OCI-LY7 (cell line): ENCODE data around the gene FOXG1. TPM values are rescaled to one million over a fixed set of nuclear protein-coding genes. Genes with fewer than 3 reads are reported as not detected.
A peak's percentile ranks its signal among the peaks of the same experiment; 100 is the strongest.

Experiments
- BruUV-seq: library from RNA; stranded (reverse); fragments of 400-500 nt; replicated peaks from 2 replicates; lab custom pipeline; 2021; lab: Mats Ljungman, UMichigan
- CTCF ChIA-PET: fragments of 300-600 bp; sonication (Branson Sonifier 250); formaldehyde crosslinking; loops from one replicate; lab custom pipeline; 2022; ENCODE audit warnings: antibody characterized with exemption; ENCODE audit not compliant: unreplicated experiment; lab: Charles Lee
- POLR2A ChIA-PET: fragments of 300-600 bp; sonication (Branson Sonifier 250); formaldehyde crosslinking; loops from one replicate; lab custom pipeline; 2022; ENCODE audit warnings: antibody characterized with exemption; lab: Charles Lee
- DNase-seq: peaks from one replicate; pipeline ENCODE4 v3.0.0-alpha.2; 2015; ENCODE audit warnings: low spot score
- H2AFZ ChIP-seq: fragments of 200-600 bp; sonication (generic), shearing (Covaris generic); 2 replicates; pipeline ENCODE4 v1.6.1; 2014; ENCODE audit warnings: mild to moderate bottlenecking, antibody characterized with exemption, low read length, moderate library complexity
- H3K27ac ChIP-seq: fragments of 200-600 bp; sonication (generic); 2 replicates; pipeline ENCODE4 v1.5.1; 2014; ENCODE audit warnings: mixed run types, low read depth, mild to moderate bottlenecking, moderate library complexity, low read length, inconsistent platforms; ENCODE audit not compliant: poor library complexity, severe bottlenecking
- H3K36me3 ChIP-seq: fragments of 200-600 bp; sonication (generic); 2 replicates; pipeline ENCODE4 v1.6.1; 2014; ENCODE audit warnings: mild to moderate bottlenecking, antibody characterized with exemption, low read length, moderate library complexity, mixed read lengths; ENCODE audit not compliant: insufficient read depth
- H3K4me1 ChIP-seq: fragments of 200-600 bp; sonication (generic); 2 replicates; pipeline ENCODE4 v1.5.1; 2014; ENCODE audit warnings: mild to moderate bottlenecking, low read length; ENCODE audit not compliant: insufficient read depth, poor library complexity, severe bottlenecking
- H3K4me2 ChIP-seq: fragments of 200-600 bp; sonication (generic); 2 replicates; pipeline ENCODE4 v1.6.1; 2014; ENCODE audit warnings: mild to moderate bottlenecking, low read length
- H3K4me3 ChIP-seq: fragments of 200-600 bp; sonication (generic); 2 replicates; pipeline ENCODE4 v1.5.1; 2014; ENCODE audit warnings: mild to moderate bottlenecking, low read depth, low read length; ENCODE audit not compliant: poor library complexity, severe bottlenecking
- H3K79me2 ChIP-seq: fragments of 200-600 bp; sonication (generic); 2 replicates; pipeline ENCODE4 v1.6.1; 2016; ENCODE audit warnings: low read depth, mild to moderate bottlenecking, low read length, moderate library complexity, mixed read lengths; ENCODE audit not compliant: insufficient read depth
- H3K9me2 ChIP-seq: fragments of 200-600 bp; sonication (generic); 2 replicates; pipeline ENCODE4 v1.6.1; 2016; ENCODE audit warnings: mild to moderate bottlenecking, low read length, mixed read lengths; ENCODE audit not compliant: insufficient read depth
- H3K9me3 ChIP-seq: fragments of 200-600 bp; sonication (generic); 2 replicates; pipeline ENCODE4 v1.6.1; 2014; ENCODE audit warnings: mild to moderate bottlenecking, mixed run types, low read length, mixed read lengths
- H4K20me1 ChIP-seq: fragments of 200-600 bp; sonication (generic); 2 replicates; pipeline ENCODE4 v1.6.1; 2014; ENCODE audit warnings: mild to moderate bottlenecking, antibody characterized with exemption, low read length, moderate library complexity, mixed read lengths; ENCODE audit not compliant: insufficient read depth
- EZH2phosphoT487 ChIP-seq: fragments of 200-600 bp; sonication (generic); IDR thresholded peaks from 2 replicates; pipeline ENCODE4 v1.6.1; 2018; ENCODE audit warnings: low read depth, borderline replicate concordance, mild to moderate bottlenecking, mixed run types, antibody characterized with exemption, low read length, moderate library complexity, mixed read lengths
- intact Hi-C: fragments of 100-400 bp; cut with micrococcal nuclease; formaldehyde crosslinking; loops from one replicate; pipeline ENCODE4 v1.10.0; 2022; ENCODE audit not compliant: unreplicated experiment
- total RNA-seq, 2 experiments: library from RNA; depleted of rRNA in 1 of 2; stranded (reverse); fragments of >200 nt in 1 of 2; shearing (Covaris generic) in 1 of 2; gene quantifications; 2 replicates each; pipeline ENCODE4 v1.2.3, GENCODE V29; 2014 to 2022
- TF ChIP-seq, protein P1 (sequence below): fragments of 200-600 bp; sonication (generic); conservative IDR thresholded peaks from 2 replicates; pipeline ENCODE4 v1.5.1; 2014; ENCODE audit warnings: mild to moderate bottlenecking, antibody characterized with exemption, low read length, moderate library complexity, mixed read lengths

Gene FOXG1
- total RNA-seq, 2 experiments from 2014 or later = not detected

GRCh38 chr14:28746247-28746646, 20.3 kb upstream of the FOXG1 start:
- no peaks in the 10 kb centered on the region for H3K4me1 ChIP-seq
- no peaks in the 10 kb centered on the region for H3K36me3 ChIP-seq
- TF ChIP-seq, protein P1, sequence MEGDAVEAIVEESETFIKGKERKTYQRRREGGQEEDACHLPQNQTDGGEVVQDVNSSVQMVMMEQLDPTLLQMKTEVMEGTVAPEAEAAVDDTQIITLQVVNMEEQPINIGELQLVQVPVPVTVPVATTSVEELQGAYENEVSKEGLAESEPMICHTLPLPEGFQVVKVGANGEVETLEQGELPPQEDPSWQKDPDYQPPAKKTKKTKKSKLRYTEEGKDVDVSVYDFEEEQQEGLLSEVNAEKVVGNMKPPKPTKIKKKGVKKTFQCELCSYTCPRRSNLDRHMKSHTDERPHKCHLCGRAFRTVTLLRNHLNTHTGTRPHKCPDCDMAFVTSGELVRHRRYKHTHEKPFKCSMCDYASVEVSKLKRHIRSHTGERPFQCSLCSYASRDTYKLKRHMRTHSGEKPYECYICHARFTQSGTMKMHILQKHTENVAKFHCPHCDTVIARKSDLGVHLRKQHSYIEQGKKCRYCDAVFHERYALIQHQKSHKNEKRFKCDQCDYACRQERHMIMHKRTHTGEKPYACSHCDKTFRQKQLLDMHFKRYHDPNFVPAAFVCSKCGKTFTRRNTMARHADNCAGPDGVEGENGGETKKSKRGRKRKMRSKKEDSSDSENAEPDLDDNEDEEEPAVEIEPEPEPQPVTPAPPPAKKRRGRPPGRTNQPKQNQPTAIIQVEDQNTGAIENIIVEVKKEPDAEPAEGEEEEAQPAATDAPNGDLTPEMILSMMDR = no peak
- no peak for TF ChIP-seq EZH2phosphoT487
- CTCF ChIA-PET = no interaction called here
- POLR2A ChIA-PET = no interaction called here
- H2AFZ ChIP-seq = no peak overlapping the region
- no peaks in the 10 kb centered on the region for H3K9me3 ChIP-seq
- H3K79me2 ChIP-seq = no peaks in the 10 kb centered on the region
- no peak overlapping the region for H3K27ac ChIP-seq
- H3K4me2 ChIP-seq = no peak overlapping the region
- no peak for DNase-seq
- no peaks in the 10 kb centered on the region for H3K9me2 ChIP-seq
- BruUV-seq = no TSS peak
- no peaks in the 10 kb centered on the region for H4K20me1 ChIP-seq
- H3K4me3 ChIP-seq = no peak overlapping the region
- intact Hi-C loops = no loop called here

GRCh38 chr14:28751467-28752058, 15.0 kb upstream of the FOXG1 start:
- H3K9me3 ChIP-seq = no peaks in the 10 kb centered on the region
- ChIA-PET CTCF (no interaction called here), POLR2A (no interaction called here)
- H3K9me2 ChIP-seq = no peaks in the 10 kb centered on the region
- TF ChIP-seq EZH2phosphoT487 = no peak
- TF ChIP-seq, protein P1 = peak; percentile 74
- H3K36me3 ChIP-seq = no peaks in the 10 kb centered on the region
- H4K20me1 ChIP-seq = no peaks in the 10 kb centered on the region
- H3K27ac ChIP-seq = no peak overlapping the region
- intact Hi-C loops = loop anchor here (5.0 kb wide), 1 partner anchor 1461 kb away; no protein-coding TSS in a partner anchor
- no peak overlapping the region for H3K4me2 ChIP-seq
- peak overlapping the region; percentile 3; the same call in 1 of the 2 replicates for H2AFZ ChIP-seq
- H3K79me2 ChIP-seq = no peaks in the 10 kb centered on the region
- no TSS peak for BruUV-seq
- peak; percentile 31 for DNase-seq
- H3K4me3 ChIP-seq = no peak overlapping the region
- no peaks in the 10 kb centered on the region for H3K4me1 ChIP-seq

DNA sequence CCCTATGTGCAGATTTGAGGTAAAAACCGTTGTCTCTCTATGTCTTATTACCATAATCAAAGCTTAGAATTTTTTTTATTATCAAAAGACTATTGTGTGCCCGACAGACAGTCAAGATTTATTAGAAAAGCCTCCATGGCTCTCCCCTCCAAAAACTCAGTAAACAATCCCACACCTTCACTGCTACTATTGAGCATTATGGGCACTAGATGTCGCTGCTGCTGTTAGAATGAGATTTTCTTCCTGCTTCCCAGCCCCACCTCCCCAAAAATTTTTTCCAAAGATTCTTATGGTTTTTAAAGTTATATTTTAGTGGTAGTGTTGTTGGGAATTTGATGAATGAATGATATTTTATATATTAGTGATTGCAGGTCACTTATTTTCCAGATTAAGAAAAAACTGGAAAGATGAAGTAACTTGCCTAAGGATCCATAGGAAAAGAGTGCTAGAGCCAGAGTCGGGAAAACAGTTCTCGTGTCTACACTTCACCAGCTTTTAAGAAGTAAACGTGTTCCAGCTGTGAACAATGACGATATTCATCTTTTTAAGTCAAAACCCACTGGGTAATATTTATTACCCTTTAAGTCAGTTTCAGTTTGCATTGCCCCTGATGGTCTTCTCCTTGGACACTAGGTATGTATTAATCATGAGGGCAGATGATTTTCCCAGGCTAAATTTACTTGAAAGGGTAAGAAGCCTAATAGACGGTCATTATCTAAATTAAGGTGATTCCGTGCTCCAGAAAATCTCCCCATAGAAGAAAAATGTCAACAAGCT, 12.2 kb upstream of the FOXG1 start:
- TF ChIP-seq EZH2phosphoT487 = no peak
- TF ChIP-seq, protein P1 = peak; percentile 88
- Histone ChIP-seq H3K9me2 (no peaks in the 10 kb centered on the region), H3K79me2 (no peaks in the 10 kb centered on the region), H2AFZ (no peak overlapping the region), H3K9me3 (no peaks in the 10 kb centered on the region), H3K36me3 (no peaks in the 10 kb centered on the region), H3K4me3 (no peak overlapping the region), H3K4me1 (no peaks in the 10 kb centered on the region), H3K4me2 (no peak overlapping the region), H4K20me1 (no peaks in the 10 kb centered on the region), H3K27ac (no peak overlapping the region)
- peak; percentile 32 for DNase-seq
- no TSS peak for BruUV-seq
- intact Hi-C loops = loop anchor here (2.0 to 5.0 kb wide), 2 partner anchors 782 to 1458 kb away; no protein-coding TSS in a partner anchor
- CTCF ChIA-PET = no interaction called here
- POLR2A ChIA-PET = no interaction called here
